Naive thymus-derived CD8-positive, alpha-beta T cell (primary cell): Measurements from ENCODE around the gene CCDC124. TPM values are rescaled to one million over a fixed set of nuclear protein-coding genes. Genes with fewer than 3 reads are reported as not detected.

Source experiments
- ATAC-seq, 2 donors: fragments of 150-1000 bp; cut with Tn5 transposase in 1 of 2; sonication (Bioruptor Pico), chemical (Tn5 transposase) in 1 of 2; 1 replicate in 1 of 2; 2 replicates in 1 of 2; pipeline ENCODE4 v1.10.0; 2021; ENCODE audit warnings: mild to moderate bottlenecking in 2 of 2, moderate library complexity in 2 of 2
- POLR2A ChIA-PET: fragments of 350-600 bp; sonication (Branson Sonifier 250); formaldehyde crosslinking; loops from one replicate; lab custom pipeline; 2021; ENCODE audit warnings: antibody characterized with exemption; lab: Charles Lee
- DNase-seq, 10 donors: peaks; one replicate each; pipeline versions ENCODE4 v3.0.0 to v3.0.0-alpha.2; 2020 to 2022
- H3K27ac Mint-ChIP-seq, 10 donors: one replicate each; pipeline ENCODE4 v1.8.0; 2020 to 2022; ENCODE audit warnings: mild to moderate bottlenecking in 10 of 10, mixed read lengths in 10 of 10, moderate library complexity in 4 of 10, inconsistent platforms in 1 of 10
- H3K27me3 Mint-ChIP-seq, 5 donors: one replicate each; pipeline ENCODE4 v1.8.0; 2021 to 2022; ENCODE audit warnings: mixed read lengths in 5 of 5
- H3K36me3 Mint-ChIP-seq, 3 donors: one replicate each; pipeline ENCODE4 v1.8.0; 2020 to 2022; ENCODE audit warnings: mixed read lengths in 3 of 3, mild to moderate bottlenecking in 2 of 3, inconsistent platforms in 1 of 3
- H3K4me1 Mint-ChIP-seq, 4 donors: one replicate each; pipeline ENCODE4 v1.8.0; 2021 to 2022; ENCODE audit warnings: mixed read lengths in 4 of 4
- H3K4me3 Mint-ChIP-seq, 10 donors: one replicate each; pipeline ENCODE4 v1.8.0; 2020 to 2022; ENCODE audit warnings: mild to moderate bottlenecking in 10 of 10, mixed read lengths in 10 of 10, moderate library complexity in 6 of 10, inconsistent platforms in 1 of 10
- H3K9me3 Mint-ChIP-seq, 9 donors: one replicate each; pipeline ENCODE4 v1.8.0; 2020 to 2022; ENCODE audit warnings: mixed read lengths in 9 of 9, mild to moderate bottlenecking in 3 of 9, inconsistent platforms in 1 of 9, moderate library complexity in 1 of 9
- polyA plus RNA-seq, 3 donors: library from polyadenylated mRNA; unstranded; fragments of 300-500 nt; fragmentation: Illumina TruSeq; gene quantifications; one replicate each; pipeline ENCODE4 v1.2.3, GENCODE V29; 2021
- total RNA-seq, 8 experiments: library from RNA in 2 of 8; stranded (reverse) in 2 of 8; gene quantifications; one replicate each; pipeline ENCODE4 v1.2.3 and lab custom pipeline; 2021 to 2026

CCDC124 gene
- total and polyA plus RNA-seq, 5 experiments from 2014 or later, result 36.2 to 53.6 (median 36.9) TPM

- H3K27me3 Mint-ChIP-seq, result peaks cover 15 to 54% (median 33%) of the 10 kb centered on the region in 5 donors
- H3K27ac Mint-ChIP-seq, result peak overlapping the region in 9 of 10 donors; percentile 41 to 95 (median 75)
- peaks cover 0 to 3% (median 0%) of the 10 kb centered on the region in 3 donors for H3K36me3 Mint-ChIP-seq
- DNase-seq (peak in 2 of 10 donors; percentile 18 to 25), ATAC-seq (no peak)
- H3K4me1 Mint-ChIP-seq, result peaks cover 30 to 68% (median 55%) of the 10 kb centered on the region in 4 donors
- POLR2A ChIA-PET, result no interaction called here
- peak overlapping the region; percentile 45 to 91 (median 80) for H3K4me3 Mint-ChIP-seq
- H3K9me3 Mint-ChIP-seq, result peaks cover 0 to 2% (median 0%) of the 10 kb centered on the region in 9 donors
Measured at GRCh38 chr19:17949956-17950309, 17.1 kb downstream of the CCDC124 start.

- Mint-ChIP-seq H3K36me3 (peaks cover 0 to 3% (median 0%) of the 10 kb centered on the region in 3 donors), H3K27ac (peak overlapping the region in 9 of 10 donors; percentile 33 to 95 (median 73)), H3K4me3 (peak overlapping the region; percentile 45 to 91 (median 80)), H3K4me1 (peaks cover 30 to 68% (median 55%) of the 10 kb centered on the region in 4 donors), H3K27me3 (peaks cover 15 to 55% (median 33%) of the 10 kb centered on the region in 5 donors), H3K9me3 (peaks cover 0 to 2% (median 0%) of the 10 kb centered on the region in 9 donors)
- peak in 7 of 10 donors; percentile 32 to 68 (median 46) for DNase-seq
- ATAC-seq, result peak in 1 of 2 donors; percentile 13
- POLR2A ChIA-PET, result interaction anchor here (0.6 to 2.5 kb wide), 4 partner anchors 50 to 644 kb away, joined by 3 to 8 read pairs (median 4); no protein-coding TSS in a partner anchor
Measured at GRCh38 chr19:17950310-17951156, 17.7 kb downstream of the CCDC124 start.

GRCh38 chr19:17951157-17951989 lies 18.6 kb downstream of the CCDC124 start:
- Mint-ChIP-seq H3K4me1 (peaks cover 28 to 59% (median 52%) of the 10 kb centered on the region in 4 donors), H3K27me3 (peaks cover 15 to 62% (median 33%) of the 10 kb centered on the region in 5 donors), H3K36me3 (peaks cover 0 to 3% (median 0%) of the 10 kb centered on the region in 3 donors), H3K27ac (peak overlapping the region in 4 of 10 donors; percentile 11 to 95 (median 22)), H3K9me3 (peaks cover 0 to 2% (median 0%) of the 10 kb centered on the region in 9 donors), H3K4me3 (peak overlapping the region in 9 of 10 donors; percentile 15 to 91 (median 69))
- no peak for DNase-seq
- POLR2A ChIA-PET, result interaction anchor here (0.6 to 2.5 kb wide), 5 partner anchors 46 to 645 kb away, joined by 3 to 8 read pairs (median 4); no protein-coding TSS in a partner anchor
- ATAC-seq, result no peak

GRCh38 chr19:17951990-17952976 lies 19.5 kb downstream of the CCDC124 start:
- H3K27ac Mint-ChIP-seq, result peak overlapping the region in 1 of 10 donors; percentile 15
- DNase-seq (no peak), ATAC-seq (no peak)

DNA sequence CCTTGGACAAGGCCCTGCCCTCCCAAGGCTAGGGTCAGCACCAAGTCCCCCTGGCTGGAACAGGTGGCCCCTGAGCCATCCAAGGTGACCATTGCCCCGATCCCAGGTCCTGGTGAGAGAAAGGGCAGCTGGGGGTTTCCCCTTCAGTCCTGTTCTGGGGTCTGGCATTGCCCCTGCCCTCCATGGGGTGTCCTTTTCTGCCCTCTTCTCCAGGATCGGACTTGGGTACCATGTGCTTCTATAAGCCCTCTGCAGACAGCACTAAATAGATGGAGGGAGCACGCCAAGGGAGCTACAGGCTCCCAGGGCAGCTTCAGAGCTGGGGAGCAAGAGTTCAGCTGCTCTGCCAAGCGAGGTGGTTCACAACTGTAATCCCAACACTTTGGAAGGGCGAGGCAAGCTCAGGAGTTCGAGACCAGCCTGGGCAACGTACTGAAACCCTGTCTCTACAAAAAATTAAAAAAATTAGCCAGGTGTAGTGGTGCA lies 20.5 kb downstream of the CCDC124 start:
- Mint-ChIP-seq H3K27ac (no peak overlapping the region), H3K4me3 (peak overlapping the region in 3 of 10 donors; percentile 34 to 57 (median 47)), H3K9me3 (peaks cover 0 to 2% (median 0%) of the 10 kb centered on the region in 9 donors), H3K27me3 (peaks cover 18 to 76% (median 47%) of the 10 kb centered on the region in 5 donors), H3K4me1 (peaks cover 23 to 47% (median 41%) of the 10 kb centered on the region in 4 donors), H3K36me3 (peaks cover 0 to 3% (median 0%) of the 10 kb centered on the region in 3 donors)
- DNase-seq (no peak), ATAC-seq (no peak)
- POLR2A ChIA-PET, result interaction anchor here (0.7 to 2.5 kb wide), 3 partner anchors 15 to 336 kb away, joined by 3 to 8 read pairs (median 3); no protein-coding TSS in a partner anchor

More at GRCh38 chr19:17951990-17952976, 19.5 kb downstream of the CCDC124 start:
- peak overlapping the region; percentile 15 to 91 (median 42) for H3K4me3 Mint-ChIP-seq
- POLR2A ChIA-PET, result interaction anchor here (0.9 to 2.5 kb wide), 3 partner anchors 16 to 48 kb away, joined by 3 to 8 read pairs (median 4); no protein-coding TSS in a partner anchor
- peaks cover 0 to 3% (median 0%) of the 10 kb centered on the region in 3 donors for H3K36me3 Mint-ChIP-seq
- peaks cover 0 to 2% (median 0%) of the 10 kb centered on the region in 9 donors for H3K9me3 Mint-ChIP-seq
- peaks cover 15 to 69% (median 39%) of the 10 kb centered on the region in 5 donors for H3K27me3 Mint-ChIP-seq
- peaks cover 25 to 50% (median 44%) of the 10 kb centered on the region in 4 donors for H3K4me1 Mint-ChIP-seq

GRCh38 chr19:17953869-17954268 lies 21.1 kb downstream of the CCDC124 start:
- Mint-ChIP-seq H3K27me3 (peaks cover 18 to 76% (median 47%) of the 10 kb centered on the region in 5 donors), H3K4me1 (peaks cover 23 to 45% (median 38%) of the 10 kb centered on the region in 4 donors), H3K27ac (peak overlapping the region in 1 of 10 donors; percentile 34), H3K9me3 (peaks cover 0 to 2% (median 0%) of the 10 kb centered on the region in 9 donors), H3K4me3 (no peak overlapping the region), H3K36me3 (peaks cover 0 to 3% (median 0%) of the 10 kb centered on the region in 3 donors)
- POLR2A ChIA-PET, result interaction anchor here (0.7 kb wide), 1 partner anchor 335 kb away, joined by 3 read pairs; no protein-coding TSS in a partner anchor
- ATAC-seq, result no peak
- no peak for DNase-seq

DNA sequence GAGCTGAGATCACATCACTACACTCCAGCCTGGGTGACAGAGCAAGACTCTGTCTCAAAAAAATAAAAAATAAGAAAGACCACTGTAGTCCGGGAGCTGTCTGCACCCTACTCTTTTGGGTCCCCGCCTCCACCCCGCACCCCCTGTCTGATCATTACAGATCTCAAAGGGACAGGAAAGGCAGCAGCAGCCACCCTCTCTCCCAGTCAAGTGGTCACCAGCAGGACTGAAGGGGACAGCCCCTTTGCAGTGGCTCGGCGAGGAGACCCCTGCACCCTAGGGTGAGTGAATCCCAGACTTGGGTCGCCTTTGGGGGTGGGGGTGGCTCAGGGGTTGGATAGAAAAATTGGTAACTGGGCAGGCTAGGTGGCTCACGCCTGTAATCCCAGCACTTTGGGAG lies 21.6 kb downstream of the CCDC124 start:
- peaks cover 20 to 40% (median 33%) of the 10 kb centered on the region in 4 donors for H3K4me1 Mint-ChIP-seq
- H3K36me3 Mint-ChIP-seq, result peaks cover 0 to 3% (median 0%) of the 10 kb centered on the region in 3 donors
- H3K4me3 Mint-ChIP-seq, result no peak overlapping the region
- no peak overlapping the region for H3K27ac Mint-ChIP-seq
- peaks cover 17 to 71% (median 43%) of the 10 kb centered on the region in 5 donors for H3K27me3 Mint-ChIP-seq
- H3K9me3 Mint-ChIP-seq, result peaks cover 0 to 2% (median 0%) of the 10 kb centered on the region in 9 donors
- DNase-seq (no peak), ATAC-seq (no peak)
- POLR2A ChIA-PET, result no interaction called here

- Mint-ChIP-seq H3K36me3 (no peaks in the 10 kb centered on the region), H3K27me3 (peaks cover 7 to 52% (median 28%) of the 10 kb centered on the region in 5 donors), H3K9me3 (no peaks in the 10 kb centered on the region), H3K4me3 (peak overlapping the region in 1 of 10 donors; percentile 35), H3K27ac (peak overlapping the region in 2 of 10 donors; percentile 3 to 11), H3K4me1 (peaks cover 5 to 13% (median 9%) of the 10 kb centered on the region in 4 donors)
- POLR2A ChIA-PET, result no interaction called here
- ATAC-seq (no peak), DNase-seq (no peak)
Measured at GRCh38 chr19:17957149-17957849, 24.5 kb downstream of the CCDC124 start.

DNA sequence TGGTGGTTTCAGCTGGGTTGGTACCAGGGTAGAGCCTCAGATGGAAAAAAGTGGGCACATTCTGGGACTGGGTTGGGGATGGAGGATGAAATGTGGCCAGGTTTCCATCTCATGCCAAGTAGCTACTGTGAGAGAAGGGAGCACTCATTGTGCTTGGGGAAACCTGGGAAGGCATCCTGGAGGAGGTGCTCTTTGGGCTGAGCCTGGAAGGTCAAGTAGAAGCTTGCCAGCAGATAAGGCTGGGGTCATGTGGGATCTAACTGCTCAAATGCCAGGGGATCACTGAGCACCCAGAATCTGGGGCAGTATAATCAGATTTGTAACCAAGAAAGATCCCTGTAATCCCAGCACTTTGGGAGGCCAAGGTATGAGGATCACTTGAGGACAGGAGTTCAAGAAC lies 25.1 kb downstream of the CCDC124 start:
- Mint-ChIP-seq H3K27me3 (peaks cover 7 to 49% (median 24%) of the 10 kb centered on the region in 5 donors), H3K4me3 (no peak overlapping the region), H3K27ac (peak overlapping the region in 1 of 10 donors; percentile 11), H3K4me1 (peaks cover 5 to 8% (median 5%) of the 10 kb centered on the region in 4 donors), H3K36me3 (no peaks in the 10 kb centered on the region), H3K9me3 (no peaks in the 10 kb centered on the region)
- POLR2A ChIA-PET, result interaction anchor here (0.5 kb wide), 1 partner anchor 30 kb away, joined by 3 read pairs; no protein-coding TSS in a partner anchor
- ATAC-seq (no peak), DNase-seq (no peak)
